GM10248 (cell line): ENCODE data around the gene RTP3.
"Not testable (repeated sequence)": the region's sequence is repeated elsewhere in the genome, so short reads cannot be mapped to it uniquely, and the experiment has no call there.

Experiments used
- CTCF ChIA-PET: fragments of 300-600 bp; sonication (Branson Sonifier 250); formaldehyde crosslinking; extraction: SDS; loops from one replicate; lab custom pipeline; 2021; ENCODE audit warnings: antibody characterized with exemption; lab: Yijun Ruan, JAX
- POLR2A ChIA-PET: fragments of 350-650 bp; sonication (Branson Sonifier 250); formaldehyde crosslinking; extraction: SDS; loops from one replicate; lab custom pipeline; 2020; ENCODE audit warnings: antibody characterized with exemption; lab: Yijun Ruan, JAX
- DNase-seq: peaks from one replicate; pipeline ENCODE4 v3.0.0; 2012; ENCODE audit errors: extremely low spot score
- CTCF ChIP-seq: IDR thresholded peaks from 2 replicates; pipeline ENCODE4 v1.5.1; 2012; ENCODE audit warnings: mild to moderate bottlenecking, low read depth; ENCODE audit errors: extremely low read depth, missing control alignments, control extremely low read depth

The RTP3 gene

GRCh38 chr3:46520531-46520930 lies 22.8 kb downstream of the RTP3 start:
- DNase-seq = no peak
- no peak for TF ChIP-seq CTCF
- ChIA-PET POLR2A (no interaction called here), CTCF (interaction anchor here (0.8 kb wide), 1 partner anchor 38 kb away, joined by 3 read pairs; no protein-coding TSS in a partner anchor)

DNA sequence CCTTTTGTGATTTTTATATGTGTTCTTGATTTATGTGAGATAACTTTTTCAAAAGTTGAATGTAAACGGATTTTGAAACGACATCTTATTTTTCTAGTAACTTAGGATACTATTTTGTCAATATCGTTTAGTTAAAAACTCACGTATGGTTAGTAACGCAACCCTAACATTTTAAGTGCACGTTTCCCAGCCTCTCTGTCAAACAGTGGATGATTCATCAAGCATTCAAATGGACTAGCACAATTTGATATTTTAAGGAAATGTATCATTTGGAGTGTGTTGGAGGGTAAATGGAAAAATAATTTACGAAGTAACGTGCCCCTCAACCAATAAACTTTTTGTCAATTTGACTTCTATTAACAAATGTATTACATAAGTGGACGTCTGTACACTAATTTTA lies 23.3 kb downstream of the RTP3 start:
- no peak for TF ChIP-seq CTCF
- ChIA-PET CTCF (no interaction called here), POLR2A (no interaction called here)
- DNase-seq = no peak

- POLR2A ChIA-PET, DNase-seq: not testable (repeated sequence)
- CTCF ChIA-PET = interaction anchor here (1.2 kb wide), 1 partner anchor 34 kb away, joined by 7 read pairs; no protein-coding TSS in a partner anchor
These were observed 24.4 kb downstream of the RTP3 start for GRCh38 chr3:46522201-46522600.

DNA sequence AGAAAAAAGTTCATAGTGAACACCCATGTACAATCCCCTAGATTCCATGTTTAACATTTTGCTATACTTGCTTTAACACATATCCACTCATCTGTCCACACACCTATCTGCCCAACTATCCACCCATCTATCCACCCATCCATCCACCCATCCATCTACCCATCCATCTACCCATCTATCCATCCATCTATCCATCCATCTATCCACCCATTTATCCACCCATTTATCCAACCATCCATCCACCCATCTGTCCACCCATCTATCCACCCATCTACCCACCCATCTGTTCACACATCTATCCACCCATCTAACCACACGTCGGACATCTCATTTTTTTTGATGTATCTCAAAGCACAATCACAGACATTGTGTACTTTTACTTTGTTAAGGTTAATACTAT lies 25.8 kb downstream of the RTP3 start:
- TF ChIP-seq CTCF = no peak
- DNase-seq = no peak
- POLR2A ChIA-PET = no interaction called here
- CTCF ChIA-PET = no interaction called here

DNA sequence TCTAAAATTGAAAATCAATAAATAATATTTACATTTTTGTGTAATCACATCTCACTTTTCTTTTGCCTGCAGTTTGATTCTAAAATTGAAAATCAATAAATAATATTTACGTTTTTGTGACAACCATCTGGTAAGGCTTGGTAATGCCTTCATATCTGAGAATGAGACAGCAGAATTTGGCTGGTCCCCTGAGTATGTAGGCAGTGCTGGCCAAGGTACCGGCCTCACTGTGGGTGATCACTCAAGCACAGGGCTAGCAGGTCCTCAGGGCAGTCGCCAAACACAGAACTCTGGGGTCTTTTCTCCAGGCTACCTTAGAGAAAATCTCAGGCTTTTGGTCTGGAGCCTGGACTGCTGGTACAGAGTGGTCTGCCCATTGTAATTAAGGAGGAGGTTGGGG lies 26.2 kb downstream of the RTP3 start:
- POLR2A ChIA-PET = no interaction called here
- CTCF ChIA-PET = no interaction called here
- no peak for TF ChIP-seq CTCF
- no peak for DNase-seq

DNA sequence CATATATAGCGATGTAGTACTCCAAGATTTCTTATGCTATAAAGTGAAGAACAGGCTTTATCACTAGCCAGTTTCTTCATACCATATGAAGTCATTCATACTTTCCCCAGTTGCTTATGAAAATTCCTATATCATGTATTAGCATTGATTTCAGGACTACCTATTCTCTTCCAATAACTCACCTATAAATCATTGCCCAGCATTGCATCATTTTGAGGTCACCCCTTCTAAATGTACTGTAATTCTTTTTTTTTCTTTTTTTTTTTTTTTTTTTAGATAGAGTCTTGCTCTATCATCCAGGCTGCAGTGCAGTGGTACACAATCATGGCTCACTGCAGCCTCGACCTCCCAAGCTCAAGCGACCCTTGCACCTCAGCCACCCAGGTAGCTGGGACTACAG lies 27.1 kb downstream of the RTP3 start:
- no peak for DNase-seq
- ChIA-PET POLR2A (no interaction called here), CTCF (no interaction called here)
- TF ChIP-seq CTCF = no peak

DNA sequence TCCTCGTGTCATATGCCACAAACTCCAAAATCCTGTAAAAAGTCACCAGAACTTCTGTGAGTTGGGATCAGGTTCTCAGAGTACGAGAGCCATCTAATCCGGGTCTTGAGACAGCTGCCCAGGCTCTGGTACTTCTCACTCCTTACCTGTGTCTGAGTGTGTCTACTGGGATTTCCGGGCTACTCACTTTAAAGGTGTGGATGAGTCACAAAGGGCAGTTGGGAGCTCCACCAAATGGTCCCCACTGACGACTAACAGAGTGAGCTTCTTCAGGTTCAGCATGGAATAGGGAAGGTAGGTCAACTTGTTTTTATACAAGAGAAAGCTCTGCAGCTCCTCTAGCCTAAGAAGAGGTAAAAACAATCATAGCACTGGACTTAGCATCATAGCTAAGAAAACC lies 29.5 kb downstream of the RTP3 start:
- TF ChIP-seq CTCF = no peak
- no peak for DNase-seq
- ChIA-PET CTCF (interaction anchor here (0.7 to 2.6 kb wide), 4 partner anchors 9 to 39 kb away, joined by 3 to 8 read pairs (median 3); no protein-coding TSS in a partner anchor), POLR2A (no interaction called here)
